Stimulated activated CD4-positive, alpha-beta T cell treated with anti-CD3 and anti-CD28 coated beads, Interleukin-2, amount 100 ng/mL, for 4 hours (primary cell): ENCODE measurements around the gene CENPU.
A peak's percentile ranks its signal among the peaks of the same experiment; 100 is the strongest.
"Not testable (repeated sequence)": the region's sequence is repeated elsewhere in the genome, so short reads cannot be mapped to it uniquely, and the experiment has no call there.

Experiments
- DNase-seq: peaks from one replicate; pipeline ENCODE4 v3.0.0-alpha.2; 2020; ENCODE audit warnings: low read depth

The CENPU gene

DNA sequence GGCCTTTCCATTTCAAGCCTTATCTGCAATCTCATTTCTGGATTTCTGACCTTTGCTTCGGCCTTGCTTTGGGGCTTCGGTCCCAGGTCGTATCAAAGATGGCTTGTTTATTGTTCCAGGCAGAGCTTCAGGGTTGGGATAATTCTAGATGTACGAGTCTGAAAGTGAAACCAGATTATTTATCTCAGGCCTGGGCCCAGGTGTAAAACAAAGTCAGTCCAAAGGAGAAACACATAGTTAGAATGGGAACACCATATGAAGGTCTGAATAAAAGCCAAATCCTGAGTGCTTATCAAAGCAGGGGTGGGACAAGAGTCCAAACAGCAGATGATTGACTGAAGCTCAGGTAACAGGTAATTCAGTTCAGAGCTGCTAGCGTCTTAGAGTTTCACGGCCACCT, 67.2 kb downstream of the CENPU start:
- DNase-seq, result no peak

DNA sequence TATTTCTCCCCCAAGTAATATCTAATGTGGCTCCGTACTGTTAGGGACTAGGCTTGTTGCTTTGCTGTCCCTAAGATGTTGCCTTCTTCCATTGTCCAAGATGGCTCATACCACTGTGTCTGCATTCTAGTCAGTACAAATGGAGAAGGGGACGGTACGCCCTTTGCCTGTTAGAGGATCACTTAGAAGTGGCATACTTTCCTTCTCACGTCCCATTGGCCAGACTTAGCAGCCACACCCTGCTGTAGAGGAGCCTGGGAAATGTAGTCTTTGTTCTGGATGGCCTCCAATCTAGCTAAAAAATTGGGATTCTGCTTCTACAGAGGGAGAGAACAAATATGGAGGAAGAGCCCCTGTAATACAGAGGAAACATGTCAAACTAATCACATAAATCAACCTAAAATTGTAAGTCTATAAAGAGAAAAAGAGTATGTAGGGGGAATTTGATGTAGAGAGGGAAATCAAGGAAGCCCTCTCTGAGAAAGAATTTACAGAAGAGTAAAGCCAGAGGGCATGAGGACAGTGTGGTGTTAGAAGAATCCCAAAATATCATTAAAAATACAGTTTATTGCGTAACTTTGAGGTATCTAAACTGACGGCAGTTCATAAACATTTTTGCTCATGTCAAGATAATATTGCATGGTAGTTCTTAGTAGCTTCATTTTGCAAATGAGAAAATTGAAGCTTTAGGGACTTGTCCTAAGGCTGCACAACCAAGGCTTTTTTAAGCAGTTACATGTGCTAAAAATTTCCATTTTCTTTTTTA, 69.3 kb downstream of the CENPU start:
- no peak for DNase-seq

DNA sequence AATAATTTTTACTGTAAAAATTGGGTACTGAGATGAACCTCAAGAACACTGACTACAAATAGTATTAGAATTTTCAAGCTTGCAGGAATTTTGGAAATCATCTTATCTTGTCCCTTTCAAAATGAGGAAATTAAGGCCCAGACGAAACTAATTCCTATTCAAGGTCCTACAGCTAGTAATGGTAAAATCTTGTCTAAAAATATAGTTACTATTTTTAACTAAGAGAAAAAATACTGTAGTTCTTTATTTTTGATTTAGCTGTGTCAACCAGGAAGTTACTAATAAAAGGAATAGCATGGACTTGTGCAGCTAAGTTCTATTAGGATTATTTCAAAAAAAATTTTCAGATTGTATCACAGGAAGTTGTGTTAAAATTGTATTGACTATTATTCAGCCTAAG, 71.7 kb downstream of the CENPU start:
- no peak for DNase-seq

DNA sequence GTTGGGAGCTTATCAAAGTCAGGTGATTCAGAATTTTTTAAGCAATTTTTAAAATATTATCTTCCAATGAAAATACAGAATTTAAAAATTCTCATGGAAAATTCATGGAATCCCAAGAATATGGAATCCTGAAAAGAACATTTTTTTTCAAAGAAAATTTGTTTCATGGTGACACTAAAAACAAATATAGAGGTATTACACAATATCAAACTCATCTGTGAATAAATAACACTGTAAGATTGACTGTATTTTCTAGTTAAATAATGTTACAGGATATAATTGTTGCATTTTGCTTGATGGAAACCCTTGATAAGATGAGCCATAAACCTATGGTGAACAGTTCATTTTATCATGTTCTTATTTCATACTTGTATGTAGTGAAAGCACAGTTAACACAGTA, 72.9 kb downstream of the CENPU start:
- DNase-seq, result no peak

DNA sequence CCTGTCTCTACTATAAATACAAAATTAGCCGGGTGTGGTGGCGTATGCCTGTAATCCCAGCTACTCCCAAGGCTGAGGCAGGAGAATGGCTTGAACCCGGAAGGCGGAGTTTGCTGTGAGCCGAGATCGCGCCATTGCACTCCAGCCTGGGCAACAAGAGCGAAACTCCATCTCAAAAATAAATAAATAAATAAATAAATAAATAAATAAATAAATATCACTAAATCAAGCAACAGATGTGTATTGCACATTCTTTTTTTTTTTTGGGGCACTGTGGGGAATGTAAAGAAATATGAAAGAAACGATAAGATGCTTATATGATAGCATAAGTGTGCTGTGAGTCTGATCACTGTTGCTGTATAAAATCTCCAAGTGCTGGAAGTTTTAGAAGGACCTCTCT, 76.1 kb downstream of the CENPU start:
- not testable (repeated sequence) for DNase-seq

DNA sequence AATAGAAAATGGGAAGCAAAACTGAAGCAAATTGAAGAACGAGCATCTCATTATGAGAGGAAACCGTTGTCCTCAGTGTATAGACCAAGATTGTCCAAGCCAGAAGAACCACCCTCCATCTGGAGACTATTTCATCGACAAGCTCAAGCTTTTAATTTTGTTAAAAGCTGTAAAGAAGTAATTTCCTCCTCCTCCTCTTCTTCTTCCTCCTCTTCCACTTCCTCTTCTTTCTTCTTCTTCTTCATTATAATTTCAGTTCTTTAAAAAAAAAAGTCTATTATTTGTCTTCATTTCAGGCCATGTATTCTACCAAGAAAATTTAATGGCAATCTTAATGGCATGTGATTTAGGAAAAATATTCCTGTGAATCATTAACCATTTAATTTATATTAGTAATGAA, 76.8 kb downstream of the CENPU start:
- DNase-seq, result no peak

DNA sequence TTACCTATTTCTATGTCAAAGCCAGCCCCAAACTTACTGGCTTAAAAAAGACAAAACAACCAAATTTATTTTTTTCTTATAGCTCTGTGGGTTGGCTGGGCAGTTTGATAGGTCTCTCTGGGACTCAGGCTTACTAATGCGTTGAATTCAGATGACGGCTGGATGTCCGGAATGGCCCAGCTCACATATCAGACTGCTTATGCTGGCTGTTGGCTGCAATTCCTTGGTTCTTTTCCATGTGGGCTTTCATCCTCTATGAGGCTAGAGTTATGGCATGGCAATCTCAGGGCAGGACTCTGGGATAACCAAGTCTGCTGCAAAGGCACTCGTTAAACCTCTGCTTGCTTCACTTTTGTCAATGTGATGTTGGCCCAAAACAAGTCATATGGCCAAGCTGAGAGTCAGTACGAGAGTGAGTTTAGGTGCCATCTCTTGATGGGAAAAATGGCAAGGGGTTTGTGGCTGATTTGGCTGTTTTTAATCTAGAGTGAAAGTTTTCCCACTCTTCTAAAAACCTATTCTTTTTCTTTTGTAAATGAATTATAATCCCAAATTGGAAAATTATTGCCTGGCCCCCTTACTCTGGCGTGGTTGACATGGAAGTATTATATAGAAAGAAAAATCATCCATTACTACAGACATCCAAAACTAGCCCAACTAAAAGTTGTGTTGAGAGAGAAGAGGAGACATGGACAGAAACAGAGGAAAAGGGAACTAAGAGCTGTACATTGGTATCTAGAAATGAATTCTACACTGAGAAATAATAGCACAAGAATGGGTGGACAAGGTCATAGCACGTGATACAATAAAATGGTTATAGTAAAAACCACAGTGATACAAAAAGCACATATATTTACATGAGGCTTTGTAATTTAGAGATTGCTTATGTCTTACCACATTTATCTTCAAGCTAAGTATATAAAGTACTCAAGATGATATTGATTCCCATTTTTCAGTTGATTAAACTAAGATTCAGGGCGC, 77.7 kb downstream of the CENPU start:
- no peak for DNase-seq

DNA sequence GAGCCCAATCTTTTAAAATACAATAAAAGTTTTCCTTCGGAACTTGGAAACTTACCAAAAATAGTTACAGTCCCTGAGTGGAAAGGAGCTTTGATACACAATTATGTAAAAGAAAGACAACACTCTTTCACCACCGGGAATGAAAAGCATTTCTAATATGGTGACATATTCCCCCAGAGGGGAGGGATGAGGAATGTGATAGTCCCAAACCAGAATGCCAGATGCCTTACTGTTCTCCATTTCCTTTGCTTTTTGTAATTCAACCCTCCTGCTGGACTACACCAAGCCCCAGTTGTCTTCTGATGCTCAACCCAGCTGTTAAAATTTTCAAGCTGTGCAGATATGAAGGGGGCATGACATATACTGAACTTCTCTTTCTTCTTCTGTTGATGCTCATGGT, 80.2 kb downstream of the CENPU start:
- DNase-seq, result no peak

DNA sequence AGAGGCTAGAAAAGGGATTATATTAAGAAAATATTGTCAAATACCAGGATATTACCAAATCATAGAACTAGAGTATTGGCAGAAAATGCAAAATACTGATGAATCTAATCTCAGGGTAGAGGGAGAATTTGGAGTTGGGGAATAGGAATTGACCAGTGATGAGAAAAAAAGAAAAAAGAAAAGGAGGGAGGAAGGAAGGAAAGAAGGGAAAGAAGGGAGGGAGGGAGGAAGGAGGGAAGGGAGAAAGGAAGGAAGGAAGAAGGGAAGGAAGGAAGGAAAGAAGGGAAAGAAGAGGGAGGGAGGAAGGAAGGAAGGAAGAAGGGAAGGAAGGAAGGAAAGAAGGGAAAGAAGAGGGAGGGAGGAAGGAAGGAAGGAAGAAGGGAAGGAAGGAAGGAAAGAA, 81.2 kb downstream of the CENPU start:
- not testable (repeated sequence) for DNase-seq

DNA sequence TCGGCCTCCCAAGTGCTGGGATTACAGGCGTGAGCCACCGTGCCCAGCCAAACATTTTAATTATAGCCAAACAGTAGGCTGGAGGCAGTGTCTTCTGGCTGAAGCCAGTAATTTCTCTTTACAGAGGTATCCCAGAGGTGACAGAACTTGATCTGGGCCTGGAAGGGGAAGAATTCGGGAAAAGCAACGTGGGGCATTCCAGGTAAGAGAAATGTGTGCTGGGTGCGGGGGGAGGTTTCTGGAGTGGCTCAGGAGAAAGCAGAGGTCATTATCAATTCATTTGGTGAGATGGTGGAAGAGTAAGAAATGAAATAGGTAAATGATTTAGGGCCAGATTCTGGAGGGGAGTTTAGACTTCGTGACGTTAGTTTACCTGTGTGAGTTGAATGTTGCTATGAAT, 82.0 kb downstream of the CENPU start:
- DNase-seq, result no peak

DNA sequence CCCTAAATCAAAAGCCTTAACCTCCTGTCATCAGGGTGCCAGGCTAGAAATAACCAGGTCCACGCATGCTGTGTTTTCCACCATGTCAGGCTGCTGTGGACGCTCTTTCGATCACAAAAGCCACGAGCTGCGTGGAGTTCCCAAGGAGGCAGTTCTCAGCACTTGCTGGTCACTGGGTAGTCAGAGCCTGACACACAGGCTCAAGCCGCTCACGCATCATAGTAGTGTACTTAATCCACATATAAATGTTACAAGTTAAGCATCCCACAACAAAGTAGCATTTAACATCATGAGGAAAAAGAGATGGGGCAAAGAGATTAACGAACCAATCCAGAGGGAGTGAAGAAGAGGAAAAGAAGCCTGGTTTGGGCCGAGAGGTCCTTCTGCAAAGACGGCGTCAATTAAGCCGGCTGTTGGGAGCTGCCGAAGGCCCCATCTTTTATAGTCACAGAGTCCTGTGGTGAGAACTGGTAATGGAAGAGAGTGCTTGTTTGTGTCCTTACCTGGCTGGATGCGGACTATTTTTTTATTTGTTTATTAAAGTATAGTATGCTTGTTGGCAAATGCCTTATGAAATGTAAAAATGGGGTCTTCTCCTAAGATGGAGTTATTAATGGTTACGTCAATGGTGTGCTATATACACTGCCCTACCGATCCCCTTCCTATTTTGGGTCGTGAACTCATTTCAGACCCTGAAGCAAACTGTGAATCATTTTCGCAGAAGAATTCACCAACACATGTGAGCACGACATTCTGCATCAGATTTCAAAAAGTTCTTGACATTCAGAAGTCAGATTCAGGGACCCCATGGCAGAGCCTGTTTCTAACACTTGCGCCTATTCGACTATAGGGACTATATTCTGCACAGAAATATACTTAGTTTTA, 83.7 kb downstream of the CENPU start:
- DNase-seq, result no peak

DNA sequence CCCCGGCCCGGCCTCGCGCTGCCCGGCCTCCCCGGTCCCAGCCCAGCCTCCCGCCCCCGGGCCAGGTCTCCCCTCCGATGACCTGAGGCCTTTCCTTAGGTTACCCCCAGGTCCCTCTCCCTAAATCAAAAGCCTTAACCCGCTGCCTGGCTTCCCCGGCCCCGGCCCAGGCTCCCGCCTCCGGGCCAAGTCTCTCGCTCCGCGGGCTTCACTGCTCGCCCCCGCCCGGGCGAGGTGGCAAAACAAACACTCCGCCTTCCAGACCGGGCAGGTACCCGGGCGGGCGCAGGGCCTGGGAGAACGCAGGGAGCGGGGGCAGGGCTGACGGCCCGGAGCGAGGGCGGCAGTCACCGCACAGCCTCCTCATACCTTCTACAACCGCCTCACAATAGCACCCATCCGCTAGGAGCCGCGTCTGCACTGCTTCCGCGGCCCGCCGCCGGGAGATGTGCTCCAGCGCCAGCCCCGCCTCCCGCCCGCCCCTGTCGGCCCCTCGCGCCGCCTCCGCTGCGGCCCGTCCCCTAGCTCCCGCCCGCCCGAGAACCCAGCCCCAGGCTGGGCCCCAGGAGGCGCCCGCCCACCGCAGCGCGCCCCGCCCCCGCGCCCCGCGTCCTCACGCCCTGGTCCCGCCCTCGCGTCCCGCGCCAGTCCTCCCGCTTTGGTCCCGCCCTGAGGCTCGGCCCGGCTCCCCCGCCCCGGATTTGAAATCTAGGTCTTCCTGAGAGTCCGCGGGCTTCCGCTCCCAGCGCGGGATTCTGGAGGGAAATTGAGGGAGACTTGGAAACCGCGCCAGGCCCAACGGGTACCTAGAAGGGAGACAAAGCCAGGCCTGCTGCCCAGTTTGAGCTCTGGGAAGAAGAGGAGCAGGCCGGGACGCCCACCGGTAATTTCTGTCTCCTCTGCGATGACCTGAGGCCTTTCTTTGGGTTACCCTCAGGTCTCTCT, 84.6 kb downstream of the CENPU start, which contains the start of the genes CASP3 and PRIMPOL:
CASP3 (minus strand) TSS at position 422 of the 945 bp plus-strand sequence. CDS start 10,994 bp downstream, outside the sequence.
PRIMPOL (plus strand) TSS at position 713 of the 945 bp plus-strand sequence. CDS start 7,403 bp downstream, outside the sequence.
- peak; percentile 95 for DNase-seq

DNA sequence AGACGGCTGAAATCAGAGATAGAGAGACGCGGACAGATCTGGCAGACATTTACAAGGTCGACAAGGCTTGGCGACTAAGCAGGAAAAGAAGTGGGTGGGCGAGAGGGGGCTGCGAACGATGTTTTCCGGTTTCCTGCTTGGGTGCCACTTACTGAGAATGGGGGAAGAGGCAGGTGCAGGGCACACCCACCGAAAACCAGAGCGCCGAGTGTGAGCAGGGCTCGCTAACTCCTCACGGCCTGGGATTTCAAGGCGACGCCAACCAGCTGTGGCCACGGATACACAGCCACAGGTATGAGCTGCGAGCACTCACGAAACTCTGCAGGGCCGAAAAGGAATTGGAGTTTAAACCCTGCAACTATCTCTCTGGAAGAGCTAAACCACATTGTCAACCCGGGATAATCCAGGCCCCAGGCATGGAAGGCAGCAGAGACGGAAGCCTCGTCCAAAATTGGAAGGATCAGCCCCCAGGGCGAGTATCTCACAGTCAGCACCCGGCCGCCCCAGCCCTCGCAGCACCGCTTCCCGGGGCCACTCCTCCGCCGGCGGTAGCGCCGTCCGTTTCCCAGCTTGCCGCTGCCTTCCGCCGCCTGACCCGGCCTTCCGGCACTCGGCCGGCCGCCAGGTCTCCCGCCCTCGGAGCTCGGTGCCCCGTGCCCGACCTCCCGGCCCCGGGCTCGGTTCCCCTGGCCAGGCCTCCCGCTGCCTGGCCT, 85.4 kb downstream of the CENPU start:
- peak; percentile 33 for DNase-seq

DNA sequence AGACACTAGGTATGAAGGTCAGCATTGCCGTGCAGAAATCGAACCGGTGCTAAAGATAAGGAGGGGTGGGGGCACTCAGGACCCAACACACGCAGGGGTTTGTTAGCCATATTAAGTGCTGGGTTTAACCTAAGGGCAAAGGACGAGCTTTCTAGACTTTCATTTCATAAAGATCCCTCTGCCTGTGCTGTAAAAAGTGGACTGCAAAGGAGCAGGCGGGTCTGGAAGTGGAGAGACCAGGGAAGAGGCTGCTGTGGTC, 85.9 kb downstream of the CENPU start:
- no peak for DNase-seq

DNA sequence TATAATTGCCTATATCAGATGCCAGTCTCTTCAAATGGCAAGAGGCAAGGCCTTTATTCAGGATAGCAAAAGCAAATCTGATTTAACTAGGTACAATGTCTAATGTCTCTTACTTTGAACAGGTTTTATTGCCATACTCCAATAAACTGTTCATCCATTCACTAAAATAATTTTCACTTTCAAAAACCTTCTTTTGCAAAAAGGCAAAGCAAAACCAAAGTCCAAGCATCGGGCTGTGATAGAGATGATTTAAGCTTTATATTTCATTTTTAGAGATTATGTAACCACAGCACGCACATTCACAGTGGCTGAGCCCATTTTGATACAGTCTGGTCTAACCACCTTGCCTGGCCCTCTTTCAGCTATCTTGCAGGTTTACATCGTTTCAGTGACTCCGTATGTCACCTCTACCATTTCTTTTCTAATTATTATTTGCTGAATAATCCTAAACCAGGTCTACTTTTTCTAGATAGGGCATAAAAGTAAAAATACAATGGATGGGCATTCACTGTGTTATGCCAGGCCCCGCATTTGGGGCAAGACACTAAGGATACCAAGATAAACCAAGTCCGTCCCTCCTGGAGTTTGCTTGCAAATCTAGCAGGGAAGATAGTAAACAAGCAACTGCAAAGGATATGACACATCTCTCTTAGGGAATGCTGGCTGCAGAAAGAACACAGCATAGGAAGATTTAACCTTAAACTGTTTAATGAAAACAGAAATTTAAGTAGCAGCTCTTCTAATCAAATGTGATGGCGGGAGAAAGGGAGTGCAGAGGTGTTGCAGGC, 86.4 kb downstream of the CENPU start:
- DNase-seq, result no peak

DNA sequence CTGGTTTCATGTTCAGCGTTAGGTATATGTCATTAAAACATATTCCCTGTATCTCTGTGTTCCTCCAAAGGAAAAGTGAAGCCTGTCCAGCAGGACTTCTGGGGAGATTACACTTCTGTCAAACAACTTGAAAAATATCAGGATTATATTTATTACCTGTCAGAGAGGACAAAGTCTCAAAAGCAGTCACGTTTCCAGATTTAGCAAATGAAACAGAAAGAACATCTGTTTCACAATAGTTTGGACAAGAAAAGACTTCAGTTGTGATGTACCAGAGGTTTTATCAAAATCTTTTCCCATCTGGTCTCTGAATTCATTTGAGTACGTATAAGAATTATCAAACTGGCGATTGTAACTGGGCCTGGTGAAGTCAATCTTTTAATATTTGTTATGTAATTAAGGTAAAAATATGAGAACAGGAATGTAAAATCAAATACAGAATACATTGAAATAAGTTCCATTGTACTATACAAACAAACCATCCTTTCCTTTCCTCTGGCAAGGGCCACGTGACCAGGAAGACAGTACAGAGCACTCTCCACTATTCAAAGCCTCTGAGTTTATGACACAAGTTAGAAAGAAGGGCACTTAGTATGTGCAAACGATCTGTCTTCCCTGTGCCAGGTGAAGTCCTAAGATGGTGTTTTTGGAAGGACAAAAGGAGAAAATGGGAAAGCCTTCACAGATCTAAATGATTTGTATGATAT, 87.8 kb downstream of the CENPU start:
- no peak for DNase-seq

DNA sequence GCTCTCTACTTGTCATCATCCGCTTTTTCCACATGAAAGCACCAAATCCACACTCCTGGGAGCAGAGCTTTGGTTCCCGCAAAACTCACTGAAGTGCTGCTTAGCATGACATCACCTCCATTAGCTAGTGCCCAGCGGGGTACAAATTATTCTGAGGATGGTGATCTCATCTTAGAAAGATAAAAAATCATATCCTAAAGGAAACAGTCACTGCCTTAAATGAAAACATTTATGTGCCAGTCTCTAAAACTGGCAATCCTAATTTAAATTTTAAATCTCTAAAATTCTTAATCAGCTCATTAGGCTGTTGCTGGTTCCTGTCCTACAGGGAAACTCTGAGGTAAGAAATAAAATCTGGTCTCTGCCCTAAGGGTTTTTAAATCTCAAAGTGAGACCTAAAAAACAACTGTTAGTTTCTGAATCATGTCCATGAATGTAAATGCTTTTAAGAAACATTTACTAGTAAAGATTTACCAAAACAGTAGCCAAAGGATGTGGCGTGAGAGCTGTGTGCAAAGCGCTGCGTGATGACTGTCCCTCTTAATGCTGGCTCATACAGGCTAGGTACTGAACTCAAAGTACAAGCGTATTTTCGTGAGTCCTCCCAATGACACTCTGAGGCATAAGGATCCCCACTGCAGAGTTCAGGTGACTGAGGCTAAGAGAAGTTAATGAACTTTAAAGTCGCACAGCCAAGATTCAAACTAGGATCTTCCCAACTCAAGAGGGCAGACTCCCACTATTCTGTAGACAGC, 89.2 kb downstream of the CENPU start:
- DNase-seq, result no peak
